NT2/D1 (cell line): ENCODE data around the gene HSD17B3.

Experiments used
- SUZ12 ChIP-seq: IDR thresholded peaks from 2 replicates; pipeline ENCODE4 v1.6.1; 2011; ENCODE audit not compliant: insufficient read length, insufficient read depth; ENCODE audit errors: extremely low read depth
- YY1 ChIP-seq: IDR thresholded peaks from 2 replicates; pipeline ENCODE4 v1.6.1; 2011; ENCODE audit not compliant: insufficient read length, insufficient read depth
- ZNF274 ChIP-seq: IDR thresholded peaks from 2 replicates; pipeline ENCODE4 v1.6.1; 2011; ENCODE audit warnings: mild to moderate bottlenecking, low read depth, low read length

DNA sequence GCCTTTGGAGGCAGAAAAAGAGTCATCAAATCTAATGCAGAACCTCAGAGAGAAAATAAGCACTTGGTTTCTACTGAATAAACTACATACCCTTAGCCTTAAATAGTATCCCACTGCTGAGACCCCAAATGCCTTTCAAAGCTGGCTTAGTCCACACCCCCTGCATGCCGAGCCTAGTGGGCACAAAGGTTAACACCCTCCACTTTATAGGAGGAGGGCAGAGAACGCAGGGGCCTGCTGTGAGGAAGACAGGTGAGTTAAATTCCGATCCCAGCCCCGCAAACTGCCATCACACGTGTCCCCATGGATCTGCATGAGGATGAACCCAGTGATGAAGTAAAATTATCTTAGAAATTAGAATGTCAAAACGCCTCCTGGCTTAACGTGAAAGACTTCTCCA, 19.5 kb upstream of the HSD17B3 start:
- no peak for TF ChIP-seq YY1
- TF ChIP-seq ZNF274 = no peak
- TF ChIP-seq SUZ12 = no peak
